ENCODE results near the gene ETHE1.

DNA sequence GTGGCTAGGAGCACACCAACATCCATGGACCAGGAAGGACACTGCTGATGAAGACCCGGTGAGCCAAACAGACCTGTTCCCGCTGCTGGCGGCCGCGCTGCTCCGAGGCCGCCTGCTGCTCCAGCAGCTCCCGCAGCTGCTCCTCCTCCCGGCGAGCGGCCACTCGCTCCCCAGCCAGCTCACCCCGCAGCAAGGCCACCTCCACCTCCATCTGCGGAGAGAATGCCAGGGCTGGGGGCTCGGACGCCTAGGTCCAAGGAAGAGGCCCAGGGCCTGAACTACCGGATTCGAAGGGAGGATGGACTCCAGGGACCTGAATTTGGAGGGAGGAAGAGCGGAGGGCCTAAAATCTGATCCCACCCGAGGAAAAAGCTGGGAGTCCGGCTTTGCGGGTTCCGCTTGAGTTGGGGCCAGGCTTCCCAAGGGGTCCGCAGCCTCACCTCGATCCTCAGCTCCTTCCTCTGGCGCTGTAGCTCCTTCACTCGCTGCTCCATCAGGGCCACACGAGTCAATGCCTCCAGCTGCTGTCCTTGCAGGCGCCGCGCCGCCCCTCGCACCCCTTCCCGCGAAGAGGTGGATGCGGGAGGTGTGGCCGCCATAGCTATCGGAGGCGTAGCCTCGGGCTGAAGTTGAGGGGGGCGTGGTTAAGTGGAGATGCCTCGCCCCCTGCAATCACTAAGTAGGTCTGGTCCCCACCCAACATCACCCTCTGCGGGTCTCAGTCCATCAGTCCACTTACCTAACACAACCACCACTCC, 25.2 kb downstream of the ETHE1 start:
- TF ChIP-seq, protein P1, sequence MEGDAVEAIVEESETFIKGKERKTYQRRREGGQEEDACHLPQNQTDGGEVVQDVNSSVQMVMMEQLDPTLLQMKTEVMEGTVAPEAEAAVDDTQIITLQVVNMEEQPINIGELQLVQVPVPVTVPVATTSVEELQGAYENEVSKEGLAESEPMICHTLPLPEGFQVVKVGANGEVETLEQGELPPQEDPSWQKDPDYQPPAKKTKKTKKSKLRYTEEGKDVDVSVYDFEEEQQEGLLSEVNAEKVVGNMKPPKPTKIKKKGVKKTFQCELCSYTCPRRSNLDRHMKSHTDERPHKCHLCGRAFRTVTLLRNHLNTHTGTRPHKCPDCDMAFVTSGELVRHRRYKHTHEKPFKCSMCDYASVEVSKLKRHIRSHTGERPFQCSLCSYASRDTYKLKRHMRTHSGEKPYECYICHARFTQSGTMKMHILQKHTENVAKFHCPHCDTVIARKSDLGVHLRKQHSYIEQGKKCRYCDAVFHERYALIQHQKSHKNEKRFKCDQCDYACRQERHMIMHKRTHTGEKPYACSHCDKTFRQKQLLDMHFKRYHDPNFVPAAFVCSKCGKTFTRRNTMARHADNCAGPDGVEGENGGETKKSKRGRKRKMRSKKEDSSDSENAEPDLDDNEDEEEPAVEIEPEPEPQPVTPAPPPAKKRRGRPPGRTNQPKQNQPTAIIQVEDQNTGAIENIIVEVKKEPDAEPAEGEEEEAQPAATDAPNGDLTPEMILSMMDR (conservative IDR thresholded peaks at IDR 0.05; ENCODE audit: low read depth, low read length): no peak
- no peak for TF ChIP-seq EZH2 (IDR thresholded peaks at IDR 0.05; ENCODE audit: borderline replicate concordance, low read depth, low read length, poor library complexity, severe bottlenecking)
